Tibial nerve (tissue), 4 donors: ENCODE measurements around the gene CTXN1.
"Not testable (repeated sequence)": the region's sequence is repeated elsewhere in the genome, so short reads cannot be mapped to it uniquely, and the experiment has no call there.

ENCODE experiments used
- CTCF ChIP-seq, 5 experiments: fragments of 200-600 bp in 3 of 5; fragments of 450-650 bp in 2 of 5; sonication (generic) in 3 of 5; IDR thresholded peaks; one replicate each; pipeline ENCODE4 v1.5.1; 2016 to 2019; ENCODE audit warnings: antibody characterized with exemption in 5 of 5, mild to moderate bottlenecking in 3 of 5, moderate library complexity in 2 of 5
- EP300 ChIP-seq, 2 donors: sonication (generic); formaldehyde crosslinking; IDR thresholded peaks; one replicate each; pipeline ENCODE4 v1.6.1; 2017; ENCODE audit warnings: antibody characterized with exemption in 2 of 2, mild to moderate bottlenecking in 1 of 2
- POLR2A ChIP-seq, 2 donors: fragments of 450-650 bp; IDR thresholded peaks; one replicate each; pipeline ENCODE4 v1.6.1; 2017; ENCODE audit warnings: antibody characterized with exemption in 2 of 2, mild to moderate bottlenecking in 2 of 2, moderate library complexity in 2 of 2

GRCh38 chr19:7961082-7961481 is 35.1 kb upstream of the CTXN1 start:
- TF ChIP-seq CTCF, POLR2A, EP300 (IDR thresholded peaks at IDR 0.05): not testable (repeated sequence)
